Sciatic nerve (tissue), 2 donors: ENCODE data around the gene KCNJ12. TPM values are rescaled to one million over a fixed set of nuclear protein-coding genes. Genes with fewer than 3 reads are reported as not detected.

Source experiments
- ATAC-seq: fragments of 200-7000 bp; cut with Tn5 transposase; one replicate; pipeline ENCODE4 v1.9.1; 2020; ENCODE audit warnings: mild to moderate bottlenecking, moderate library complexity
- DNase-seq: peaks from one replicate; pipeline ENCODE4 v3.0.0-alpha.2; 2020; ENCODE audit warnings: low spot score
- intact Hi-C: fragments of 100-400 bp; cut with DNase I; formaldehyde crosslinking; loops from one replicate; pipeline ENCODE4 v1.14.2; 2022
- total RNA-seq: library from RNA; stranded (reverse); fragmentation: NEBNext Ultra II Directional; extraction: Animal tissue kit (Norgen Biotek cat#: 25700); gene quantifications from one replicate; pipeline ENCODE4 v1.2.1, GENCODE V29; 2021
- donor health status: DM: no; HTN: no; CAD: no.
- donor health status: DM: no; HTN: no; CAD: no.

KCNJ12 gene
- total RNA-seq, 1 donor from 2014 or later, result 1.0 TPM

DNA sequence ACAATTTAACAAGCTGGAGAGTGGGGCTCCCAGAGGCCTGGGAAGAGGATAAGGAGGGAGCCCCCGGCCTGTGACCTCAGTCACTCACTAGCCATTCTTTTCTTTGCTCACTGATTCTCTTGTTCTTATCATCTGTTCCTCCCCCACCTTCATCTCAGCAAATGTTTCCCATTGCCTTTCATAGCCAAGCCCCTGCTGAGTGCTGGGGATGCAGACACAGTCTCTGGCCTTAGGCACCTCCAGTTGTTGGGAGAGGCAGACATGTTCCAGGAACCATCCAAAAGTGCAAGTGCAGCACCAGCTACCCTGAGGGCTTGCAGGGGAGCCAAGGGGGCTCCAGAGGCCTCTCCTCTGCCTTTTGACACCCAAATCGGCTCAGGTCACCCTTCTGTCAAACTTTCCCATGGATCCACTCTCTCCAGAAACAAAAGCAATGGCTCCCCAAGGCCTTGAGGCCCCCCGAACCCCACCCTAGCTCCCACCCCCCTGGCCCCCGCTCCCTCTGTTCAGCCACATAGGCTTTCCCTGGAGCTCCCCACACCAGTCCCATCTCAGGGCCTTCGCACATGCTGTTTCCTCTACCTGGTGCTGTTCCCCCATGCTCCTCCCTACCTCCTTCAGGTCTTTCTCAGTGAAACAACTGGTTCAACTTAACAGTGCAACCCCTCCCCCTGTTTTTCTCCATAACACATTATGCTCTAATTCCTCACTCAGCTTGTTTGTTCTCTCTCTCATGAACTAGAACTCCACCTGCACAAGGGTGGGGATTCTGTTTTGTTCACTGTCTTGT lies 14.9 kb upstream of the KCNJ12 start:
- intact Hi-C loops, result no loop called here
- no peak for ATAC-seq
- no peak for DNase-seq

DNA sequence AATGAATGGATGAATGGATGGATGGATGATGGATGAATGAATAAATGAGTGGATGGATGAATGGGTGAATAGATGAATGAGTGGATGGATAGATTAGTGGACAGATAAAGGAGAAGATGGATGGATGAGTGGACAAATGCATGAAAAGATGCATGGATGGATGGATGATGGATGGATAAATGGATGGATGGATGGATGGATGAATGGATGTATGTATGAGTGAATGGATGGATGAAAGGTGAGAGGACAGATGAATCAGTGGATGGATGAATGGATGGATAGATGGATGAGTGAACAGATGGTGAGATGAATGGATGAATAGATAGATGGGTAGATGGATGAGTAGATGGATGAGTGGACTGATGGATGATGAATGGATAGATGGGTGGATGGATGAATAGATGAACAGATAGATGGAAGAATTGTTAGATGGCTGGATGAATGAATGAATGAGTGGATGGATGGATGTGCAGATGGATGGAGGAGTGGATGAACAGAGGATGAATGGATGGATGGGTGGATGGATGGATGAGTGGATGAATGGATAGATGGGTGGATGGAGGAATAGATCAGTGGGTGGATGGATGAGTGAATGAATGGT lies 13.7 kb upstream of the KCNJ12 start:
- intact Hi-C loops, result no loop called here
- ATAC-seq (no peak), DNase-seq (no peak)

DNA sequence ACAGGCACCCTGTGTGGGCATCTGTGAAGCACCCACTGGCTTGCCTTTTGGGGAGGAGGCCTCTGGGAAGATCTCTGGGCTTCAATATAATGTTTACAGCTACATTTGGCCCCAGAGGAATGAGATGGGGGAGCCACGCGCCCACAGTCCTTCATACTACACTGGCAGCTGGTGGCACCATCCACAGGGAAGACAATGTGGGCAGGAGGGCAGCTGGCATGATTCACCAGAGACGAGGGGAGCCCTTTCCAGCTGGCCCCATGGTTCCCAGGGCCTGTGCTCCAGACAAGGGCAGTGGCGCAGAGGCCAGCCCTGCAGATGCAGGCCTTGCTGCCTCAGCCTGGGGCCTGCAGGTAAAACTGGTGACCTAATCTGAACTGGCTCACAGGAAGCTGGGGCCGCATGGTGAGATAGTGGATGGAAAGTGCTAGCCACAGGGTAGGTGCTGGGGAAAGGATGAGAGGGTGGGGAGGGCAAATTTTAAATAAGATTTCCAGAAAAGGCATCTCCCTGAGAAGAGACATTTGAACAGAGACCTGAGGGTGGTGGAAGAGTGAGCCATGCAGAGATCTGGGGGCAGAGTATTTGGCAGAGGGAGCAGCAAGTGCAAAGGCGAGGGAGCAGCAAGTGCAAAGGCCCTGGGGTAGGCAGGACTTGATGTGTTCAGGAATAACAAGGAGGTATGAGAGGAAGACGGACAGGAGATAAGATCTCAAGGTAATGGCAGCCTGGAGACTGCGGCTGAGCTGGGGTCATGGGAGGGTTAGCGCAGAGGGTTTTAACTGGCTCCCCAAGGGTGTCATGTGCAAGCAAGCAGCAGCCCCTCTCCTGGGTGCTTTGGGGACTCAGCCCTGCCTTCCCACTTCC lies 12.1 kb upstream of the KCNJ12 start:
- intact Hi-C loops, result no loop called here
- DNase-seq (no peak), ATAC-seq (no peak)

DNA sequence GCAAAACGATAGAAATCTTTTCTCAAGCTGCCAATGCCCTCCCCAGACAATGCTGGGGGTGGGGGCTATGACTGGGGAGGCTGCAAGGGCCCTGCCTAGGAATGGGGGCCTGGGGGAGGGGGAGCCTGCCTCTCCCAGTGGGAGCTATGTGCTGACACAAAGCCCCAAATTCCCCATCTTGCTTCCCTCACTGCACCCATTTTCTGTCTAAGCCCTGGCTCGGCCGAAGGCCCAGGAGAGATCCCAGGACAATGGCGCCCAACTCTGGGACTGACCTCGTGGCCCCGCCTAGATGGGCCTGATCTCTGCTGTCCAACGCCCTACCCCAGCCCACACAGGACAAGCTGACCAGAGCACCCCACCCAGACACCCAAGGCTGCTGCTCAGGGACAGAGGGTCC lies 11.1 kb upstream of the KCNJ12 start:
- DNase-seq, result no peak
- ATAC-seq, result no peak
- intact Hi-C loops, result no loop called here

DNA sequence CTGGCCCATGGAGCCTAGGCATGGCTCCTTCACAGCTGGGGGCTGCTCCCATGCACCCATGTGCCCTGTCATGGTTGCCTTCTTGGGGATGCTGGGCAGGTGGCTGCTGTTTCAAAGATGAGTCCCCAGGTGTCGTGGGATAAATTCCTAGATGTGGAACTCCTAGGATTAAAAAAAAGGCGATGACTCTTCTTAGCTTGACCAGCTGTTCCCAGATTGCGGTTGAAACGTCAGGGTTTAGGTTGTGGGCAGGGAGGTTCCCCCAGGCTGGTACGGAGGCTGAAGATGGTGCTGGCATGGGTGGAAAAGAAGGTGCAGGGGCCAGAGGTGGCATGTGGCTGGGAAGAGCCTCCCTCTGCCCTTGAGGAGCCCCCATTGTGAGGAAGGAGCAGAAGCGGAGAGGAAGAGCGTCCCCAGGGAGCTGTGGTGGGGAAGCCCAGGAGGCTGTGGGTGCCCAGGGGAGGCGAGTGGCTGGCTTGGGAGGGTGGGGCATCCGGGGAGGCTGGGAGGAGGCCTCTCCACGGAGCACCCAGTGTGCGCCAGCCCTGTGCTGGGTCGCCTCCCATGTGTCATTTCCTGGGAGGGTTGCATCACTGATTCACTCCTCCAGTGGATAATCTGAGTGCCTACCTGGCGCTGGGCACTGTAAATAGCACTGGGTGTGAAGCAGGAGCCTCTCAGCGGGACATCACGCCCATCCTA lies 7.5 kb upstream of the KCNJ12 start:
- intact Hi-C loops, result no loop called here
- ATAC-seq, result no peak
- DNase-seq, result no peak

DNA sequence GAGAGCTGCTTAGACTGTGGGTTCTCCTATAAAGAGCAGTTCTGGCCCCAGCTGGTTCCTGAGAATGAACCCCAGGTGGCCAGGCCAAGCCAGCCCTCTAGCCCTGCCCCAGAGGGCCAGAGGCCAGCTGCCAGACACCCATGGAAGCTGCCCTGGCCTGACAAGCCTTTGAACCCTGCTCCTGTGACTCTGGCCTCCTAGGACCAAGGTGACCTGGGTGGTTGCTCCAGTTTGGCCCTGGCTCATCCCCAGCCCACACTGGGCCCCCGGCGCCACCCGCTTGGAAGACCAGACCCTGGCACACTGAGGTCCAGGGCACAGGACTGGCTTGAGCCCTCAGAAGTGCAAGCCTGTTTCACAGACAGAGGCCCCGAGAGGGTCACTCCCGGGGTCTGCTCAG lies 6.8 kb upstream of the KCNJ12 start:
- DNase-seq (no peak), ATAC-seq (no peak)
- intact Hi-C loops, result no loop called here

DNA sequence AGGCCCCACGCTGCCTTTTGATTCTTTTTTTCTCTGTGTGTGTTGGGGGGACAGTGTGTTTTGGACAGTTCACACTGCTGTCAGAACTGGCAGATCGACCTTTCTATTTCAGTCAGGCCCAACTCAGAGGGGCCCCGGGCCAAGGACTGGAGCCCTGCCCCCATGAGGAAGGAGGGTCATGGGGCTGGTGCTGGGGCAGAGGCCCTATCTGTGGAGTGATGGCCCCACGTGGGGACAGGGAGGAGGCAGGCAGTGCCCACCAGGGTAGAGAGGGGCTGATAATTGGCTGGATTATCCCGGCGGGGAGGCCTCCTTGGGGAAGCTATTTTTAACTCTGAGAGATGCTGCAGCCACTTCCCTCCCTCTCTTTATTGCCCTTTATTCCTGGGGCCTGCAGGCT lies 5.7 kb upstream of the KCNJ12 start:
- ATAC-seq (no peak), DNase-seq (no peak)
- intact Hi-C loops, result no loop called here

DNA sequence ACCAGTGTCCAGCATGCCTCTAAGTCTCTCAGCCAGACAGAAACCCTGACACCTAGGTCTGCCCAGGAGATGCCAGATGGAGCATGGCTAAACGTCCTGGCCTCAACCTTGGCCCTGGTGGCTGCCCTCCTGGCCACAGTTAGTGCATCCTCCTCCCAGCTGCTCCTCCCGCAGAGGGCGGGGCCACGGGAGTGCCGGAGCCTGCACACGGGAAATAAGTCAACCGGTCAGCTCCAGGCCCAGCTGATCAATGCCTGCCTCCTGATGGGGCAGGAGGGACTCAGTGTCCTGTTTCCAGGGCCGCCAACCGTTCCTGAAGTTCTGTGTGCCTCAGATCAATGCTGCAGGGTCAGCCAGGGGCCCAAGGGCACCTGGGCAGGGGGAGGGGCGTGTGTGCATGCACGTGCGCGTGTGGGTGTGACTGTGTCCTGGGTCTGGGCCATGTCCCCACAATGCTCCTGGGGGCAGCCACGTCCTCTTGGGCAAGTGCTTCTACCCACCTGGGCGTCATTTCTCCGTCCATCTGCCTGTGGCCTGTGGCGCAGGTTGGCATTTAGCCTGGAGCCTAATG lies 4.6 kb upstream of the KCNJ12 start:
- intact Hi-C loops, result no loop called here
- no peak for DNase-seq
- ATAC-seq, result no peak

DNA sequence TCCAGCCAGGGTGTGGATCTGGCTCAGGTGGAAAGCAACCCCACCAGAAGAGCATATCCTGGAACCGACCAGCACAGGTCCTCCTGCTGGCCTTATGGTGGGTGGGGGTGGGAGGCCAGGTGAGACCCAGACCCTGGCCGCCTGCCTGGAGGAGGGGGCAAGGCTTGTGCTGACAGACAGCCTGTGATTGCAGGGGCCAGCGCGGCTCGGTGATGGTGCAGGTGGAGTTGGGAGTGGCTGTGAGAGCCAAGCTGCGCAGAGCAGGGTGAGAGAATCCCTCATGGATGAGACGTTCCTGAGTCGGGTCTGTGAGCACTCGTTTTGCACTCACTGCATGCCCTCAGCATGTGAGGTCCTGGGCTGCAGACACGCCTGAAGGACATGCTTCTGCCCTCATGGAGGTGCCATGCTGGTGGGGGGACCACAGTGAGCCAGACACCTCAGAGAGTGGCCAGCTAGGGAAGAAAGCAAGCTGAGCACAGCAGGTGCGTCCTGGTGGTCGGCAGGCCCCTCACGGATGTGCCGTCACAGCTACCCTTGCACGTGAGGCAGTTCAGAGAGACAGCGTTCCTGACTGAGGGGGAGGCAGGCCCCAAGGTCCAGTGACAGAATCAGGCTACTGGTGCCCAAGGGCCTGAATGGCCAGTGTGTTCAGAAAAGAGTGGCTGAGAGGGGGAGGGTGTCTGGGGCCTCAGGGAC lies 3.8 kb upstream of the KCNJ12 start:
- ATAC-seq (no peak), DNase-seq (no peak)
- intact Hi-C loops, result no loop called here

DNA sequence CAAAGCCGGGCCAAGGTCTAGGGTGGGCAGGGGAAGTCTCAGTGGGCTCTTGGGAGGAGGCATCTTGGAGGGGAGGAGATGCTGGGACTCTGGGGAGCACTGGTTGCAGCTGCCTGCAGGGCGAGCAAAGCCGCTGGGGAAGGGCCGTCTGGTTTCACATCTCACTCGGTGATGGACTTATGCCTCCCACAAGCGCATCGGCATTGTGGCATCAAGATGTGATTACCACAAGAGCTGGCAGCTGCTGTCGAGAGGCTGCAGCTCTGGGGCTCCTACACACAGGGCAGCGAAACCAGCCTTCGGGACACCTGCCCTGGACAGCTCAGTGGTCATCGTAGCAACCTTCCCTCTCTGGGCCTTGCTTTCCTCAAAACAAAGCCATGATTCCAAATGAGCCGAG lies 3.1 kb upstream of the KCNJ12 start:
- intact Hi-C loops, result no loop called here
- DNase-seq (no peak), ATAC-seq (no peak)

DNA sequence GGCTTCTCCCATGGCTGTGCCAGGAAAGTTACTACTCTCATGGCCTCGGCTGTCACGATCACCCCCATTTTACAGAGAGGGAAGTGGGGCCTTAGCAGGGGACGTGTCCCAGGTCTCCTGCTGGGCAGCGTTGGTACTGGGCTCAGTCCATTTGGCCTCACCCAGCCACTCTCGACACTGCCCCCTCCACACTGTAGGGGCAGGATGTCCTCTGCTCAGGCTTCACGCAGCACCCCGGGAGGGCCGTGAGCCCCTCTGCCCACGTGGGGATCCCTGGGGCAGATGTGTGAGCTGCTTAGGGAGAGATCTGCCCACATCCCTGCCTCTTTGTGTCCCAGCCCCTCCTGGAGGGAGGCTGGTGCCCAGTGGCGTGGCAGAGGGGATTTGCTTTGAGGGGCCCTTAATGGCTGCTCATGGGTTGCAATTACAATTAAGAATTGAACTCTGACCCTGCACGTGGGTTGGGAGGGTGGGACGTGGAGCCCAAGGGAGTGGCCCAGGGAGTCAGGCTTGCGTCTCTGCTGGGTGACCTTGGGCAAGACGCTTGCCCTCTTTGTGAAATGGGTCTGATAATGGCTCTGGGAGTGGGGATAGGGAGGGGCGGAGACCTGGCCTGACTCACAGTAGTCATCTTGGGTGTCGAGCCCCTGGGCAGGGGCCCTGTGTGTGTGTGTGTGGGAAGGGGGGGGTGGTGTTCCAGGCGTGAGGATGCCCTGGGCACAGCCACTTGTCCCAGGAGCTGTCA lies 2.3 kb upstream of the KCNJ12 start:
- DNase-seq (no peak), ATAC-seq (no peak)
- intact Hi-C loops, result no loop called here

DNA sequence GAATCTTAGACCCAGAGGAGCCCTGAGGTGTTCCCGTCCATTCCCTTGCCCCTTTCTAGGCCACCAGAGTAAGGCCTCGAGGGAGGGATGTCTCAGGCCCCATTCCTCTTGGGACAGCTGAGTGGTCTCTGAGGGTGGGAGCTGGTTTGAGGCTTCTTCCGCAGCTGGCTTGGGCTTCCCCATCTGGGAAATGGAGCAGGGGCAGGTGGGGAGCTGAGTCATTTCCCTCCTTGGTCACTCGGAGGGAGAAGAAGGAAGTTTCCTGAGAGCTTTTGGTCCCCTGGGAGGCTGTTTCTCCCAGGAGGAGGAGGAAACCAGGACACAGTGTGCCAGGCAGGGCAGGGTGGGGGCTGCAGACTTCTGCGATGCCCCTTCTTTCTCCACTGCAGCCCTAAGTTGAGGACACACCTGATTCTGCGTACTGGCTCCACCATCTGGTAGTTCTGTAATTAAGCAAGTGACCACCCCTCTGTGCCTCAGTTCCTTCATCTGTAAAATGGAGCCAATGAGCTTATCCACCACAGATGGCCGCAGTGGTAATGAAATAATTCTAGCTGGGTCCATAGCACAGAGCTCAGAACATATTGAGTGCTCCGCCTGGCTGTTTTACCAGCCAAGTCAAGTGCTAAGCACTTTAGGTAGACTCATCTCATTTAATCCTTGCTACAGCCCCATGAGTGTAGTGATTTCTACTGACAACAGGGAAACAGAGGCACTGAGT lies 1.6 kb upstream of the KCNJ12 start:
- intact Hi-C loops, result no loop called here
- DNase-seq, result no peak
- no peak for ATAC-seq

DNA sequence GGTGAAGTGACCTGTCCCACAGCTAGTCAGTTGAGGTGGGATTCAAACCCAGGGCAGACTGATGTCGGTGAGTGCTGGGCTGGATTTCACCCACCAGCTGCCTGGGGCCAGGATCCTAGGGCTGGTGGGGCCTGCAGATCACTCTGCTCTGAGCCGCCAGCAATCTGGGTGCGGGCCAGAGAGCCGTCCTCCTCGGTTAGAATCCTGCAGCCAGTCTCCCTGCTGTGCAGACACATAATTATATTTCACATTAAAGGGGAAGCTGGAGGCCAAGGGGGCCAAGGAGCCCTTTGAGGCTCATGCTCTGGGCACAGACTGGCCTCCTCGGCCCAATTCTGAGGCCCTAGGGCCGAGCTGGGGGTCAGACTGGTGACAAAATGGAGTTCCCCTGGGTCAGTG lies 996 bp upstream of the KCNJ12 start:
- DNase-seq (no peak), ATAC-seq (no peak)
- intact Hi-C loops, result no loop called here

DNA sequence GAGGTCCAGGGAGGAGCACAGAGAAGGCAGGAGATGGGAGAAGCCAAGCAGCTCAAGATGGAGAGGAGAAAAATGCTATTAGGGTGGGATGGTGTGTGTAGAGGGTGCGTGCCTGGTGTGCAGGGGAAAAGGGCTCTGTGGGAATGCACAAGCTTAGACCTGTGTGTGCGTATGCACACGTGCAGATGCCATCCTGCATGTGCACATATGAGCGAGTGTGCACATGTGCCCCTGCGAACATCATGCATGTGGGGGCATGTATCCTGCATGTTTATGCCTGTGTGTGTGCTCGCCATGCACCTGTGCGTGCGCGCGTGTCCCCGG lies 438 bp upstream of the KCNJ12 start:
- ATAC-seq (no peak), DNase-seq (no peak)
- intact Hi-C loops, result no loop called here

DNA sequence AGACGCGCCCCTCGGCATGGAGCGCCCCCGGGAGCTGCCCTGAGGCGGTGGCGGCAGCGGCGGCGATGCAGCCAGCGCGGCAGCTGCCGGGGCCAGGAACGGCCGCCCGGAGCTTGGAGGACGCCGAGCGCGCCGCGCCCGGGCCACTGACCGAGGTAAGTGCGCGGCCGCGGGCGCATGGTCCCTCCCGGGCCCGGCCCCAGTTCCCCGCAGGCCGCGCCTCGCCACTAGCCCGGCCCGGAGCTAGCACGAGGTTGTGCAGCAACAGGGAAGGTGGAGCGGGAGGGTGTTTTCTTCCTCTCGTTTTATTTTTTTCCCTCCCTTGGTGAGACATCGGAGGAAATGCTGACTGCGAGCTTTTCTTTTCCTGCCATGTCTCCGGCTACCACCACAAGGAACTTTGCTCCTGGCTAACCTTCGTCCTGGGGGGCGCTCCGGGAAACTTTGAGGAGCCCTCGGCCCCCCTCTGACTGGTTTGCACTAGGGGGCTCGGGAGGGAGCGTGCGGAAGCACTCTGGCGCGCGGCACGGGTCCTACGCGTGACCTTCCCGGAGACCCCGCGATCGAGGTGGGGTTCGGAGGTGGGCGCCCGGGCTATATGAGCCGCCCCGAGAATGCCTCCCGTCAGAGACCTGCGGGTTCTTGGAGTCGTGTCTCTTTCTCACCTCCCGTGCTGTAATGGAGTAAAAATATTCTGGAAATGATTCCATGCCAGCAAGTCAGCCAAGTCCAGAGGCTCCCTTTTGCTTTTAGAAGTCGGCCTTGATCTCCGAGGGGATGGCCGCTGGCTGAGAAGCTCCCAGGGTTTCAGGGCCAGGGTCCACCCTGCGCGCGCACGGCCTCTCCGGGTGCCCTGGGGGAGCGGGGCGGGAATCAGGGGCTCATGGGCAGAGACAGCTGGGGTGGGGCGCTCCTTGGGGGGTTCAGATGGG lies 868 bp downstream of the KCNJ12 start:
- ATAC-seq (peak; percentile 29), DNase-seq (no peak)
- intact Hi-C loops, result no loop called here

DNA sequence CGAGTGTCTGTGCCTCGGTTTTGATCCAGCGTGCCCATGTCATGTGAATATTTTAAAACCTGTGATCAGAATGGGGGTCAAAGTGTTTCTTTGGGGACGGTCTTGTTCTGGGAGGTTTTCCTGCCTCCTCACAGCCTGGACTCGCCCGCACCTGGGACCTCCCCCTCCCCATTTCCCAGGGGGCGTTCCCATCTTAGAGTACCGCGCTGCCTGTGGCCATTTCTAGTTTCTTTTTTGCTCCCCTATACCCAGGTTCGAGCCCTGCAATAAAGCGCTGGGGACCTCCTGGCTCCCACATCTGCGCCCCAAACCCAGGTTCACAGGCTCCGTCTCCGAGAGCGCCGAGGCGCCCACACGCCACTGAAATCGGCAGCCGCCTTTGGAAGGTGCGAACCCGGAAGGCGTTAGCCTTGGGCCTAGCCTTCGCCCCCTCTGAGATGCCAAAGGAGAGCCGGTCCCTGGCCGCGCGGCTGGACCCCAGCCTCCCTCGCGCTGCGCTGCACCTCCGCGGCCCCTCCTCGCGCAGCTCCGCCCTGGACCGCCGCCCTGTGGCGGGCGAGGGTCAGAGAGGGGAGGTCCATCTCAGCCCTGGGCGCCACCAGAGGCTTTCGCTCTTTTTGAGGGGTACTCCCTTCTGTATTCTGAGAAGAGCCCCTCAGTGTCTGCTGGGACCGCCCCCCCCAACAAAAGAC lies 1.7 kb downstream of the KCNJ12 start:
- DNase-seq (no peak), ATAC-seq (peak; percentile 21)
- intact Hi-C loops, result no loop called here
